Measurements from ENCODE around the gene POLR3A.

POLR3A gene

GRCh38 chr10:77977934-77978333, 51.4 kb downstream of the POLR3A start:
- DNase-seq (ENCODE audit: low spot score), result no peak

GRCh38 chr10:77977016-77977415, 52.3 kb downstream of the POLR3A start:
- no peak for DNase-seq (ENCODE audit: low spot score)

- no peak for DNase-seq (ENCODE audit: low spot score)
Measured at GRCh38 chr10:77975086-77975666, 54.1 kb downstream of the POLR3A start.

GRCh38 chr10:77974396-77975074, 54.8 kb downstream of the POLR3A start:
- no peak for DNase-seq (ENCODE audit: low spot score)

- no peak for DNase-seq (ENCODE audit: low spot score)
Measured at GRCh38 chr10:77973276-77973675, 56.0 kb downstream of the POLR3A start.

GRCh38 chr10:77972148-77972547, 57.2 kb downstream of the POLR3A start:
- DNase-seq (ENCODE audit: low spot score), result no peak

- DNase-seq (ENCODE audit: low spot score), result no peak
Measured at GRCh38 chr10:77971804-77972144, 57.5 kb downstream of the POLR3A start.

GRCh38 chr10:77970869-77971803, 58.2 kb downstream of the POLR3A start:
- DNase-seq (ENCODE audit: low spot score), result no peak

GRCh38 chr10:77969114-77969513, 60.2 kb downstream of the POLR3A start:
- no peak for DNase-seq (ENCODE audit: low spot score)

GRCh38 chr10:77967611-77968022, 61.7 kb downstream of the POLR3A start:
- DNase-seq (ENCODE audit: low spot score), result no peak

GRCh38 chr10:77965294-77965693, 64.0 kb downstream of the POLR3A start:
- no peak for DNase-seq (ENCODE audit: low spot score)

GRCh38 chr10:77964811-77965210, 64.5 kb downstream of the POLR3A start:
- no peak for DNase-seq (ENCODE audit: low spot score)

- no peak for DNase-seq (ENCODE audit: low spot score)
Measured at GRCh38 chr10:77963901-77964300, 65.4 kb downstream of the POLR3A start.

- no peak for DNase-seq (ENCODE audit: low spot score)
Measured at GRCh38 chr10:77962350-77963146, 66.8 kb downstream of the POLR3A start.

- DNase-seq (ENCODE audit: low spot score), result no peak
Measured at GRCh38 chr10:77961668-77962067, 67.6 kb downstream of the POLR3A start.

GRCh38 chr10:77960829-77961329, 68.4 kb downstream of the POLR3A start:
- no peak for DNase-seq (ENCODE audit: low spot score)

- no peak for DNase-seq (ENCODE audit: low spot score)
Measured at GRCh38 chr10:77959887-77960455, 69.3 kb downstream of the POLR3A start.

- DNase-seq (ENCODE audit: low spot score), result no peak
Measured at GRCh38 chr10:77959384-77959783, 69.9 kb downstream of the POLR3A start.

GRCh38 chr10:77955136-77955535, 74.2 kb downstream of the POLR3A start:
- no peak for DNase-seq (ENCODE audit: low spot score)

- DNase-seq (ENCODE audit: low spot score), result no peak
Measured at GRCh38 chr10:77949167-77949566, 80.1 kb downstream of the POLR3A start.

GRCh38 chr10:77946084-77946483, 83.2 kb downstream of the POLR3A start:
- DNase-seq (ENCODE audit: low spot score), result no peak

GRCh38 chr10:77944519-77944918, 84.8 kb downstream of the POLR3A start:
- no peak for DNase-seq (ENCODE audit: low spot score)

Measured in CD4-positive, alpha-beta T cell treated with Interleukin-15 for 4 hours (primary cell).